ENCODE measurements around the gene SLC7A14. TPM values are rescaled to one million over a fixed set of nuclear protein-coding genes. Genes with fewer than 3 reads are reported as not detected.

SLC7A14 gene
- total RNA-seq, 1 experiment from 2014 or later: 0.10 TPM

GRCh38 chr3:170553788-170554757, 31.8 kb downstream of the SLC7A14 start:
- no peak for DNase-seq (ENCODE audit: low spot score)
- in situ Hi-C loops (cut with HindIII; ENCODE audit: low sequenced_read_pairs): no loop called here

GRCh38 chr3:170551252-170551651, 34.6 kb downstream of the SLC7A14 start:
- in situ Hi-C loops (cut with HindIII; ENCODE audit: low sequenced_read_pairs): no loop called here

GRCh38 chr3:170542704-170543103, 43.2 kb downstream of the SLC7A14 start:
- in situ Hi-C loops (cut with HindIII; ENCODE audit: low sequenced_read_pairs): no loop called here
- DNase-seq (ENCODE audit: low spot score): no peak

More at GRCh38 chr3:170551252-170551651, 34.6 kb downstream of the SLC7A14 start:
- no peak for DNase-seq (ENCODE audit: low spot score)

- DNase-seq (ENCODE audit: low spot score): no peak
- in situ Hi-C loops (cut with HindIII; ENCODE audit: low sequenced_read_pairs): no loop called here
These were observed 46.0 kb downstream of the SLC7A14 start for GRCh38 chr3:170539897-170540296.

- in situ Hi-C loops (cut with HindIII; ENCODE audit: low sequenced_read_pairs): no loop called here
These were observed 49.2 kb downstream of the SLC7A14 start for GRCh38 chr3:170536712-170537111.

GRCh38 chr3:170534227-170534626, 51.6 kb downstream of the SLC7A14 start:
- in situ Hi-C loops (cut with HindIII; ENCODE audit: low sequenced_read_pairs): no loop called here
- DNase-seq (ENCODE audit: low spot score): no peak

More at GRCh38 chr3:170536712-170537111, 49.2 kb downstream of the SLC7A14 start:
- no peak for DNase-seq (ENCODE audit: low spot score)

GRCh38 chr3:170532573-170532972, 53.3 kb downstream of the SLC7A14 start:
- DNase-seq (ENCODE audit: low spot score): no peak
- in situ Hi-C loops (cut with HindIII; ENCODE audit: low sequenced_read_pairs): no loop called here

GRCh38 chr3:170531657-170532335, 54.1 kb downstream of the SLC7A14 start:
- in situ Hi-C loops (cut with HindIII; ENCODE audit: low sequenced_read_pairs): no loop called here
- DNase-seq (ENCODE audit: low spot score): peak; percentile 29

- DNase-seq (ENCODE audit: low spot score): peak; percentile 29
- in situ Hi-C loops (cut with HindIII; ENCODE audit: low sequenced_read_pairs): no loop called here
These were observed 54.8 kb downstream of the SLC7A14 start for GRCh38 chr3:170531054-170531453.

- in situ Hi-C loops (cut with HindIII; ENCODE audit: low sequenced_read_pairs): no loop called here
- DNase-seq (ENCODE audit: low spot score): peak; percentile 23
These were observed 56.0 kb downstream of the SLC7A14 start for GRCh38 chr3:170529912-170530311.

- in situ Hi-C loops (cut with HindIII; ENCODE audit: low sequenced_read_pairs): no loop called here
- DNase-seq (ENCODE audit: low spot score): peak; percentile 84
These were observed 56.5 kb downstream of the SLC7A14 start for GRCh38 chr3:170529346-170529745.

GRCh38 chr3:170528726-170529125, 57.1 kb downstream of the SLC7A14 start:
- in situ Hi-C loops (cut with HindIII; ENCODE audit: low sequenced_read_pairs): no loop called here
- peak; percentile 83 for DNase-seq (ENCODE audit: low spot score)

- in situ Hi-C loops (cut with HindIII; ENCODE audit: low sequenced_read_pairs): no loop called here
- no peak for DNase-seq (ENCODE audit: low spot score)
These were observed 61.8 kb downstream of the SLC7A14 start for GRCh38 chr3:170524073-170524472.

GRCh38 chr3:170523248-170523647, 62.6 kb downstream of the SLC7A14 start:
- in situ Hi-C loops (cut with HindIII; ENCODE audit: low sequenced_read_pairs): no loop called here
- DNase-seq (ENCODE audit: low spot score): no peak

- in situ Hi-C loops (cut with HindIII; ENCODE audit: low sequenced_read_pairs): no loop called here
- no peak for DNase-seq (ENCODE audit: low spot score)
These were observed 63.7 kb downstream of the SLC7A14 start for GRCh38 chr3:170522201-170522600.

- in situ Hi-C loops (cut with HindIII; ENCODE audit: low sequenced_read_pairs): no loop called here
- DNase-seq (ENCODE audit: low spot score): no peak
These were observed 64.9 kb downstream of the SLC7A14 start for GRCh38 chr3:170520996-170521395.

GRCh38 chr3:170517242-170517945, 68.5 kb downstream of the SLC7A14 start:
- DNase-seq (ENCODE audit: low spot score): no peak
- in situ Hi-C loops (cut with HindIII; ENCODE audit: low sequenced_read_pairs): no loop called here

- no peak for DNase-seq (ENCODE audit: low spot score)
- in situ Hi-C loops (cut with HindIII; ENCODE audit: low sequenced_read_pairs): no loop called here
These were observed 72.2 kb downstream of the SLC7A14 start for GRCh38 chr3:170513642-170514041.

- in situ Hi-C loops (cut with HindIII; ENCODE audit: low sequenced_read_pairs): no loop called here
- DNase-seq (ENCODE audit: low spot score): no peak
These were observed 74.5 kb downstream of the SLC7A14 start for GRCh38 chr3:170511371-170511770.

- in situ Hi-C loops (cut with HindIII; ENCODE audit: low sequenced_read_pairs): no loop called here
These were observed 77.0 kb downstream of the SLC7A14 start for GRCh38 chr3:170508839-170509238.

More at GRCh38 chr3:170508839-170509238, 77.0 kb downstream of the SLC7A14 start:
- DNase-seq (ENCODE audit: low spot score): no peak

Data from G401 (cell line).